Kidney (tissue), 14 donors: ENCODE results near the gene ADAMTS10. TPM values are rescaled to one million over a fixed set of nuclear protein-coding genes. Genes with fewer than 3 reads are reported as not detected.

Experiments used
- DNase-seq, 5 donors: peaks; one replicate each; pipeline ENCODE4 v3.0.0-alpha.2; 2013 to 2020
- FAIRE-seq: peaks from 2 replicates; lab custom pipeline; 2012; peaks lifted over from hg19 to GRCh38; lab: Jason Lieb, UNC
- H3K27ac ChIP-seq, 2 donors: one replicate each; pipeline ENCODE4 v1.7.0; 2013; ENCODE audit warnings: low read depth in 2 of 2, low read length in 2 of 2, inconsistent platforms in 1 of 2
- H3K27me3 ChIP-seq: one replicate; pipeline ENCODE4 v1.7.1; 2013; ENCODE audit warnings: low read length, inconsistent platforms; ENCODE audit not compliant: control insufficient read depth, insufficient read depth
- H3K36me3 ChIP-seq, 3 donors: one replicate each; pipeline versions ENCODE4 v1.7.0 to v1.7.1; 2013; ENCODE audit warnings: low read length in 3 of 3, control low read depth in 1 of 3, inconsistent platforms in 1 of 3; ENCODE audit not compliant: insufficient read depth in 3 of 3, control insufficient read depth in 2 of 3
- H3K4me1 ChIP-seq, 3 donors: one replicate each; pipeline versions ENCODE4 v1.7.0 to v1.7.1; 2013; ENCODE audit warnings: low read length in 3 of 3, inconsistent platforms in 1 of 3, low read depth in 1 of 3; ENCODE audit not compliant: control insufficient read depth in 2 of 3, insufficient read depth in 2 of 3
- H3K4me3 ChIP-seq, 3 donors: one replicate each; pipeline versions ENCODE4 v1.7.0 to v1.8.1; 2013; ENCODE audit warnings: low read length in 3 of 3, control low read depth in 1 of 3, inconsistent platforms in 1 of 3
- H3K9ac ChIP-seq, 3 donors: one replicate each; pipeline versions ENCODE4 v1.7.0 to v1.7.1; 2013; ENCODE audit warnings: low read length in 3 of 3, control low read depth in 1 of 3, inconsistent platforms in 1 of 3
- H3K9me3 ChIP-seq, 3 donors: one replicate each; pipeline versions ENCODE4 v1.7.0 to v1.7.1; 2013; ENCODE audit warnings: low read length in 3 of 3, control low read depth in 1 of 3, inconsistent platforms in 1 of 3; ENCODE audit not compliant: control insufficient read depth in 2 of 3, insufficient read depth in 1 of 3
- intact Hi-C: fragments of 100-400 bp; cut with DNase I; formaldehyde crosslinking; loops from one replicate; pipeline ENCODE4 v1.11.1; 2022
- polyA plus RNA-seq: library from polyadenylated mRNA; stranded (reverse); fragments of 350-450 nt; fragmentation: Illumina TruSeq; extraction: RNeasy Lipid Tissue Mini Kit (QIAGEN cat#74804); gene quantifications from one replicate; pipeline ENCODE4 v1.2.3, GENCODE V29; 2014; ENCODE audit warnings: low read depth, low replicate concordance; ENCODE audit not compliant: insufficient read depth
- total RNA-seq: library from RNA; stranded (reverse); fragmentation: NEBNext Ultra II Directional; extraction: Animal tissue kit (Norgen Biotek cat#: 25700); gene quantifications from one replicate; pipeline ENCODE4 v1.2.1, GENCODE V29; 2021
- TF ChIP-seq, protein P1 (sequence below): IDR thresholded peaks from 3 replicates; pipeline ENCODE4 v1.5.1; 2012; ENCODE audit warnings: mild to moderate bottlenecking, moderate library complexity, borderline replicate concordance; ENCODE audit not compliant: insufficient read depth; ENCODE audit errors: extremely low read depth
- donor health status: control.
- donor health status: control.
- donor health status: control.
- donor health status: control.
- donor health status: control.
- donor health status: DM: yes; HTN: yes; CAD: no.
- donor health status: Normal renal cell carcinoma (clear cell type).

The ADAMTS10 gene
- total and polyA plus RNA-seq, 2 donors from 2014 or later = 8.9 to 48.8 TPM

DNA sequence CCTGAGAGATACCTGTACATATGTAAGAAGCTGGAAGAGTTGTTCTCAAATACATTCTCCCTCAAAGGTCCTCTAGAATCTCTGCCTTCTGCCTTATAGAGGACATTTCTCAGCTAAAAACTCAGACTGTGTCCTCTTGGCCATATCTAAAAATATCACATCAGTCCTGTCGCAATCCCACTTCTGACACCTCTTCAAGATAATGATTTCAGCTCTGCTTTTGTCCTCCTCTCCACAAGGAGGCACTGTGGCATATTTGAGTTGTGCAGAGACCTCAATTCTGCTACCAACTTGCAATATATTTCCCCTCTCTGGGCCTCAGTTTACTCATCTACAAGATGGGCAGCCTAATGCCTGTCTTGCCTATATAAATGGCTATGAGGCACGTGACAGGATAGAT is 16.6 kb downstream of the ADAMTS10 start:
- Histone ChIP-seq H3K9ac (no peak overlapping the region), H3K27ac (no peak overlapping the region), H3K36me3 (no peaks in the 10 kb centered on the region), H3K9me3 (peaks cover 0 to 6% (median 0%) of the 10 kb centered on the region in 3 donors), H3K27me3 (no peaks in the 10 kb centered on the region), H3K4me3 (no peak overlapping the region), H3K4me1 (peaks cover 0 to 4% (median 0%) of the 10 kb centered on the region in 3 donors)
- intact Hi-C loops = no loop called here
- DNase-seq = no peak
- no peak for FAIRE-seq
- TF ChIP-seq, protein P1, sequence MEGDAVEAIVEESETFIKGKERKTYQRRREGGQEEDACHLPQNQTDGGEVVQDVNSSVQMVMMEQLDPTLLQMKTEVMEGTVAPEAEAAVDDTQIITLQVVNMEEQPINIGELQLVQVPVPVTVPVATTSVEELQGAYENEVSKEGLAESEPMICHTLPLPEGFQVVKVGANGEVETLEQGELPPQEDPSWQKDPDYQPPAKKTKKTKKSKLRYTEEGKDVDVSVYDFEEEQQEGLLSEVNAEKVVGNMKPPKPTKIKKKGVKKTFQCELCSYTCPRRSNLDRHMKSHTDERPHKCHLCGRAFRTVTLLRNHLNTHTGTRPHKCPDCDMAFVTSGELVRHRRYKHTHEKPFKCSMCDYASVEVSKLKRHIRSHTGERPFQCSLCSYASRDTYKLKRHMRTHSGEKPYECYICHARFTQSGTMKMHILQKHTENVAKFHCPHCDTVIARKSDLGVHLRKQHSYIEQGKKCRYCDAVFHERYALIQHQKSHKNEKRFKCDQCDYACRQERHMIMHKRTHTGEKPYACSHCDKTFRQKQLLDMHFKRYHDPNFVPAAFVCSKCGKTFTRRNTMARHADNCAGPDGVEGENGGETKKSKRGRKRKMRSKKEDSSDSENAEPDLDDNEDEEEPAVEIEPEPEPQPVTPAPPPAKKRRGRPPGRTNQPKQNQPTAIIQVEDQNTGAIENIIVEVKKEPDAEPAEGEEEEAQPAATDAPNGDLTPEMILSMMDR = no peak

DNA sequence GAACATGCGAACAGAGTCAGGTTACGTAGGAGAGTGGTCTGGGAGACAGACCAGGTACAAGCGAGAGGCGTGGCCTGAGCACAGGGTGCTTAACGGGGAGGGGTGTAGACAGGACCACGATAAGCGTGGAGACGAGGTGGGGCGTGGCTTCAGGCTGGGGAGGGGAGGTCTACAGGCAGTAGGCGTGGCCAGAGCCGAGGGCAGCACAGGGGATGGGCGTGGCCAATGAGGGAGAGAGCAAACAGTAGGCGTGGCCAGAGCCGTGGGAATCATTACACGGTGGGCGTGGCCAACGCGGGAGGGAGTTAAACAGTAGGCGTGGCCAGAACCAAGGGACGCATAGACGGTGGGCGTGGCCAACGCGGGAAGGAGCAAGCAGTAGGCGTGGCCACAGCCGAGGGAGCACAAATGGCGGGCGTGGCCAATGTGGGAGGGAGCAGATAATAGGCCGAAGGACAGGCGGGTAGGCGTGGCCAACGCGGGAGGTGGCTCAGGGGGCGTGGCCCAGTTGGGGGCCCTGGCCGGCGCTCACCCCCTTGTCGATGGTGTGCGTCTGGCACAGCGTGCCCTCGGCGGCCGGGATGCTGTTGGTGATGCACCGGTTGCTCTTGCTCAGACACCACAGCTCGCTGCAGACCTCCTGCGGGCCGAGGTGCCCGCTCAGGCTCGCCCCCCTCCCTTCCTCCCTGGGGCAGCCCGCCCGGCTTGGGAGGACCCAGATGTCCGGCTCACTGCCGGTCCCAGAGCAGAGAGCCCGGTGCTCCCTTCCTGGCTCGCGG is 18.1 kb downstream of the ADAMTS10 start:
- Histone ChIP-seq H3K27me3 (no peaks in the 10 kb centered on the region), H3K9ac (peak overlapping the region in 1 of 3 donors; percentile 30), H3K36me3 (no peaks in the 10 kb centered on the region), H3K4me1 (peaks cover 0 to 4% (median 0%) of the 10 kb centered on the region in 3 donors), H3K27ac (no peak overlapping the region), H3K4me3 (peak overlapping the region; percentile 23 to 63 (median 49)), H3K9me3 (peaks cover 0 to 3% (median 0%) of the 10 kb centered on the region in 3 donors)
- peak; percentile 76 for FAIRE-seq
- intact Hi-C loops = no loop called here
- TF ChIP-seq, protein P1 = no peak
- peak; percentile 96 to 98 (median 98) for DNase-seq

DNA sequence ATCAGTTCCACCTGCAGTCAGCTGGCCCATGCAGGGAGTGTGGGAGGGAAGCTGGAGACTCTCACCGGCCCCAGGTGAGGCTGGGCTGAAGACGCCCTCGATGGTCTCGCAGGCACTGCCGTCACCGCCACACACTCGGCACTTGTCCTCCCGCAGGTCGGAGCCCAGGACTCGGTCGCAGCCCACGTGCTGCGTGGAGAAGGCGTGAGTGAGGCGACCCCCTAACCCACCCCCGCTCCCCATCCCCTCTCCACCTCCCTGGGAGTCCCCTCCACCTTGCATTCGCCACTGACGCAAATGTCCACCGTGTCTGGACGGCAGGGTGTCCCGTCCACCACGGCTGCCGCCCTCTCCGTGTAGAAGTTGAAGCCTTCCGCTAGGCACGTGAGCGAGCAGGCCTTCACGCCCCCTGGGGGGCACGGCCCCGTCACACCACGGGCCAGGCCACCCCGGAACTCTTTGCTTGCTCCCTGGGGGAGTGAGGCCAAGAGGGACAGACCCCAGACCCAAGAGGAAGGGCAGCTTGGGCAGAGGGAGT is 21.3 kb downstream of the ADAMTS10 start:
- Histone ChIP-seq H3K4me3 (no peak overlapping the region), H3K9me3 (peaks cover 0 to 3% (median 0%) of the 10 kb centered on the region in 3 donors), H3K27ac (no peak overlapping the region), H3K27me3 (no peaks in the 10 kb centered on the region), H3K4me1 (peaks cover 0 to 4% (median 0%) of the 10 kb centered on the region in 3 donors), H3K9ac (no peak overlapping the region), H3K36me3 (peaks cover 0 to 2% (median 0%) of the 10 kb centered on the region in 3 donors)
- intact Hi-C loops = no loop called here
- FAIRE-seq (no peak), DNase-seq (no peak)
- TF ChIP-seq, protein P1 = no peak
